Measurements from ENCODE around the gene ESPNL. TPM values are rescaled to one million over a fixed set of nuclear protein-coding genes. Genes with fewer than 3 reads are reported as not detected.

Gene ESPNL
- total RNA-seq, 2 donors from 2014 or later: 0.15 to 0.86 TPM

DNA sequence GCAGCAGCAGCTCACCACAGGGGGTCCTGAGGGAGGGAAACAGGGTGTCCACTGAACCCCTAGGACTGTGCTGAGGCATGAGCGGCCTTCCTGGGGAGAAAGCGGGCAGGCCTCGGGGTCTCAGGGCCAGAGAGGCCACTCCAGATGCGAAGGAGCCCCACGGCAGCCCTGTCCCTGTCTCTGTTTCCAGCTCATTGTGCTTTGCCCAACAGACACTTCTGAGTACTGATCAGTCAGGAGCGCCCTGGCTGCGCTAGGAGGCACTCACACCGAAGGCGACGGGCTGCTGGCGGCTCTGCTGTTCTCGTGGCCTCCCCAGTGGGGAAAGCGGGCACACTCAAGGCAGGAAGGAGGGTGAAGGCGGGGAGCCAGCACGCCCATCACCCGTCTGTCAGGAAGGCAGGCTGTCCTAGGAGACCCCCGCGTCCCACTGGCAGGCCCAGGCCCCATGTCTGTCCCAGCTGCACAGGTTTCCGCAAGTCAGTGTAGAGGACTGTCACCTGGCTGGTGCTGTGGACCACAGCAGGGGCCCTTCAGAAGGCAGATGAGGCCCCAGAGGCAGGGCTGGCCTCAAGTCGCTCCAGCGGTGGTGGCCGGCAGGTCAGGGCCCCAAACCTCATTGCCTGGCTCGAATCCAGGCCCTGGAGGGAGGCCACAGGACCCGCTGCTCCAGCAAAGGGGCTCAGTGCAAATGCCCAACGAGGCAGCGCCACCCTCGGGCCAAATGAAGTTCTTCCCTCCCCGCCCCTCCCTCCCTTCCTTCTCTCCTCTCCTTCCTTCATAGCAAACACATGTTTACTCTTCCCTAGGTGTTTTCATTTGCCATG is 6.8 kb downstream of the ESPNL start:
- no peak overlapping the region for H3K27ac Mint-ChIP-seq
- no peak overlapping the region for H3K4me3 Mint-ChIP-seq
- peaks cover 5% of the 10 kb centered on the region for H3K4me1 Mint-ChIP-seq
- no peaks in the 10 kb centered on the region for H3K27me3 Mint-ChIP-seq (ENCODE audit: insufficient read depth)
- WGBS, 2 experiments (ENCODE audit: insufficient coverage in 1 of 2, insufficient read length in 1 of 2): 85 to 91% methylated on average over 21 to 28 of the region's 28 CpGs
- peaks cover under 1% of the 10 kb centered on the region for H3K9me3 Mint-ChIP-seq
- H3K9ac ChIP-seq (ENCODE audit: extremely low read depth, low read length, poor library complexity, severe bottlenecking): no peak overlapping the region
- no peak overlapping the region for H3K4me3 ChIP-seq (ENCODE audit: low read length)
- H3K36me3 Mint-ChIP-seq (ENCODE audit: low read depth): no peaks in the 10 kb centered on the region
- no peak overlapping the region for H3K27ac ChIP-seq (ENCODE audit: low read depth, low read length)
- no peaks in the 10 kb centered on the region for H3K36me3 ChIP-seq (ENCODE audit: control insufficient read depth, insufficient read depth, low read length)
- H3K4me1 ChIP-seq (ENCODE audit: control insufficient read depth, insufficient read depth, low read length): no peaks in the 10 kb centered on the region
- H3K9me3 ChIP-seq (ENCODE audit: control insufficient read depth, low read length): no peaks in the 10 kb centered on the region
- no peaks in the 10 kb centered on the region for H3K27me3 ChIP-seq (ENCODE audit: control insufficient read depth, insufficient read depth, low read length, poor library complexity, severe bottlenecking)
- DNase-seq: peak; percentile 91
- TF ChIP-seq, protein P1, sequence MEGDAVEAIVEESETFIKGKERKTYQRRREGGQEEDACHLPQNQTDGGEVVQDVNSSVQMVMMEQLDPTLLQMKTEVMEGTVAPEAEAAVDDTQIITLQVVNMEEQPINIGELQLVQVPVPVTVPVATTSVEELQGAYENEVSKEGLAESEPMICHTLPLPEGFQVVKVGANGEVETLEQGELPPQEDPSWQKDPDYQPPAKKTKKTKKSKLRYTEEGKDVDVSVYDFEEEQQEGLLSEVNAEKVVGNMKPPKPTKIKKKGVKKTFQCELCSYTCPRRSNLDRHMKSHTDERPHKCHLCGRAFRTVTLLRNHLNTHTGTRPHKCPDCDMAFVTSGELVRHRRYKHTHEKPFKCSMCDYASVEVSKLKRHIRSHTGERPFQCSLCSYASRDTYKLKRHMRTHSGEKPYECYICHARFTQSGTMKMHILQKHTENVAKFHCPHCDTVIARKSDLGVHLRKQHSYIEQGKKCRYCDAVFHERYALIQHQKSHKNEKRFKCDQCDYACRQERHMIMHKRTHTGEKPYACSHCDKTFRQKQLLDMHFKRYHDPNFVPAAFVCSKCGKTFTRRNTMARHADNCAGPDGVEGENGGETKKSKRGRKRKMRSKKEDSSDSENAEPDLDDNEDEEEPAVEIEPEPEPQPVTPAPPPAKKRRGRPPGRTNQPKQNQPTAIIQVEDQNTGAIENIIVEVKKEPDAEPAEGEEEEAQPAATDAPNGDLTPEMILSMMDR (conservative IDR thresholded peaks at IDR 0.05): peak; percentile 77

DNA sequence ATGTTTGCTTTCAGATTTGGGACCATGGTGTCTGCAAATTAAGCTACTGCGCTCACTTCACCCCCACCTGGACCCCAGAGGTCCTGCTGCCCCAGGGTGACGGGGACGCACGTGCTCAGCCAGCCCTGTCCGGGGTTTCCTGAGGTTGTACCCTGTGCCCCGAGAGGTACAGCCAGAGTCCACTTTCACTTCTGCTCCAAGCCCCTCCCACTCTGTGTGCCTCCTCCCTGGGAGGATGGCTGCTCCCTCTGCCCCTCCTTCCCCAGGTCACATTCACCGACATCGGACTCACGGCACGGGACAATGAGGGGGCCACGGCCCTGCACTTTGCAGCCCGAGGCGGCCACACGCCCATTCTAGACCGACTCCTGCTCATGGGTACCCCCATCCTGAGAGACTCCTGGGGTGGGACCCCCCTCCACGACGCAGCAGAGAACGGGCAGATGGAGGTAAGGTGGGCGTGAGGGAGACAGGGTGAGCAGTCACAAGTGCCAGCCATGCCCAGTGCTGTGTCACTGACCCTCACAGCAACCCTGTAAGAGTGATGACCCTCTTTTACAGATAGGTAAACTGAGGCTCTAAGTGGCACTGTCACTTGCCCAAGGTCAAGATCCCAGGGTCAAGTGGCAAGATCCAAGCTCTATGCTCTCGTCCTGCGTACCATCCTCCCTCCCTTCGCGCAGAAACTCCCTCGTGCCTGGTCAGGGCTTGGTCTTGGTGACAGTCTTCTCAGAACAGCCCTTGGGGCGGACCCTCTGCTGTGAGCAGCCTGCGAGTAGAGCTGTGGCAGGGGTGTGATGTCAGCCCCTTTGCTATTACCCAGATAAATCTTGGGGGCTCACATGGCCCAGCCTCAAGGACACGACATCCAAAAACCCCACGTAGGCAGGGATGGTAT is 7.6 kb downstream of the ESPNL start:
- H3K4me3 Mint-ChIP-seq: no peak overlapping the region
- TF ChIP-seq, protein P1 (conservative IDR thresholded peaks at IDR 0.05): no peak
- DNase-seq: peak; percentile 52
- Histone ChIP-seq H3K9me3 (ENCODE audit: control insufficient read depth, low read length) (peaks cover 5% of the 10 kb centered on the region), H3K4me1 (ENCODE audit: control insufficient read depth, insufficient read depth, low read length) (no peaks in the 10 kb centered on the region), H3K36me3 (ENCODE audit: control insufficient read depth, insufficient read depth, low read length) (no peaks in the 10 kb centered on the region), H3K27ac (ENCODE audit: low read depth, low read length) (no peak overlapping the region), H3K4me3 (ENCODE audit: low read length) (no peak overlapping the region), H3K27me3 (ENCODE audit: control insufficient read depth, insufficient read depth, low read length, poor library complexity, severe bottlenecking) (no peaks in the 10 kb centered on the region), H3K9ac (ENCODE audit: extremely low read depth, low read length, poor library complexity, severe bottlenecking) (no peak overlapping the region)
- peaks cover 5% of the 10 kb centered on the region for H3K4me1 Mint-ChIP-seq
- WGBS, 2 experiments (ENCODE audit: insufficient coverage in 1 of 2, insufficient read length in 1 of 2): 92 to 94% methylated on average over 14 to 28 of the region's 28 CpGs
- peaks cover 2% of the 10 kb centered on the region for H3K9me3 Mint-ChIP-seq
- H3K36me3 Mint-ChIP-seq (ENCODE audit: low read depth): no peaks in the 10 kb centered on the region
- H3K27me3 Mint-ChIP-seq (ENCODE audit: insufficient read depth): no peaks in the 10 kb centered on the region
- H3K27ac Mint-ChIP-seq: no peak overlapping the region

- TF ChIP-seq, protein P1 (conservative IDR thresholded peaks at IDR 0.05): no peak
- no peak overlapping the region for H3K27ac ChIP-seq (ENCODE audit: low read depth, low read length)
- H3K4me3 Mint-ChIP-seq: no peak overlapping the region
- H3K4me3 ChIP-seq (ENCODE audit: low read length): no peak overlapping the region
- H3K4me1 ChIP-seq (ENCODE audit: control insufficient read depth, insufficient read depth, low read length): no peaks in the 10 kb centered on the region
- no peaks in the 10 kb centered on the region for H3K36me3 ChIP-seq (ENCODE audit: control insufficient read depth, insufficient read depth, low read length)
- no peak overlapping the region for H3K27ac Mint-ChIP-seq
- no peaks in the 10 kb centered on the region for H3K27me3 ChIP-seq (ENCODE audit: control insufficient read depth, insufficient read depth, low read length, poor library complexity, severe bottlenecking)
- WGBS, 2 experiments (ENCODE audit: insufficient coverage in 1 of 2, insufficient read length in 1 of 2): 68 to 78% methylated on average over 9 to 17 of the region's 19 CpGs
- H3K9ac ChIP-seq (ENCODE audit: extremely low read depth, low read length, poor library complexity, severe bottlenecking): no peak overlapping the region
- peaks cover 10% of the 10 kb centered on the region for H3K9me3 ChIP-seq (ENCODE audit: control insufficient read depth, low read length)
- no peaks in the 10 kb centered on the region for H3K27me3 Mint-ChIP-seq (ENCODE audit: insufficient read depth)
- peaks cover 2% of the 10 kb centered on the region for H3K9me3 Mint-ChIP-seq
- H3K4me1 Mint-ChIP-seq: peaks cover 5% of the 10 kb centered on the region
- DNase-seq: peak; percentile 79
- H3K36me3 Mint-ChIP-seq (ENCODE audit: low read depth): no peaks in the 10 kb centered on the region
These were observed 8.5 kb downstream of the ESPNL start for GRCh38 chr2:238108423-238109183.

Measured in endodermal cell (in vitro differentiated cells).